DND-41 (cell line): ENCODE results near the gene SPACA4.
"Not testable (repeated sequence)": the region's sequence is repeated elsewhere in the genome, so short reads cannot be mapped to it uniquely, and the experiment has no call there.

Source experiments
- ATAC-seq: fragments of 200-7000 bp; cut with Tn5 transposase; 3 replicates; pipeline ENCODE4 v1.9.1; 2021; ENCODE audit warnings: low read depth; ENCODE audit not compliant: insufficient read depth
- DNase-seq: peaks from one replicate; pipeline ENCODE4 v3.0.0-alpha.2; 2020
- H2AFZ ChIP-seq: 2 replicates; pipeline ENCODE4 v1.6.0; 2012; ENCODE audit warnings: low read depth, low read length
- H3K27ac ChIP-seq: 2 replicates; pipeline ENCODE4 v1.5.1; 2012; ENCODE audit warnings: low read length, inconsistent platforms
- H3K27me3 ChIP-seq: fragments of 200-600 bp; sonication (generic); 2 replicates; pipeline ENCODE4 v1.6.0; 2012; ENCODE audit warnings: low read length, mild to moderate bottlenecking, inconsistent platforms; ENCODE audit not compliant: insufficient read depth, poor library complexity
- H3K36me3 ChIP-seq: 2 replicates; pipeline ENCODE4 v1.5.1; 2012; ENCODE audit warnings: low read length, inconsistent platforms; ENCODE audit not compliant: insufficient read depth
- H3K4me1 ChIP-seq: 2 replicates; pipeline ENCODE4 v1.5.1; 2012; ENCODE audit warnings: mild to moderate bottlenecking, low read length; ENCODE audit not compliant: insufficient read depth
- H3K4me2 ChIP-seq: 2 replicates; pipeline ENCODE4 v1.6.0; 2012; ENCODE audit warnings: mild to moderate bottlenecking, moderate library complexity, low read length, inconsistent platforms; ENCODE audit not compliant: insufficient read depth
- H3K4me3 ChIP-seq, 2 experiments: fragments of 200-600 bp in 1 of 2; shearing (Covaris generic) in 1 of 2; 2 replicates each; pipeline ENCODE4 v1.5.1; 2012 to 2016; ENCODE audit warnings: inconsistent platforms in 2 of 2, low read length in 2 of 2, mild to moderate bottlenecking in 2 of 2, low read depth in 1 of 2, moderate library complexity in 1 of 2
- H3K79me2 ChIP-seq: 2 replicates; pipeline ENCODE4 v1.6.0; 2012; ENCODE audit warnings: low read length, inconsistent platforms; ENCODE audit not compliant: insufficient read depth
- H3K9ac ChIP-seq: 2 replicates; pipeline ENCODE4 v1.6.0; 2012; ENCODE audit warnings: low read depth, mild to moderate bottlenecking, inconsistent platforms, low read length, moderate library complexity
- H3K9me3 ChIP-seq: 2 replicates; pipeline ENCODE4 v1.5.1; 2012; ENCODE audit warnings: low read length, moderate library complexity, mild to moderate bottlenecking, inconsistent platforms; ENCODE audit not compliant: insufficient read depth, severe bottlenecking
- H4K20me1 ChIP-seq: 2 replicates; pipeline ENCODE4 v1.6.0; 2012; ENCODE audit warnings: low read length; ENCODE audit not compliant: insufficient read depth
- CTCF ChIP-seq: IDR thresholded peaks from 2 replicates; pipeline ENCODE4 v1.5.1; 2012; ENCODE audit warnings: borderline replicate concordance, low read length, moderate library complexity, mild to moderate bottlenecking; ENCODE audit not compliant: poor library complexity, severe bottlenecking; ENCODE audit errors: extremely low read depth
- EZH2 ChIP-seq: IDR thresholded peaks from 3 replicates; pipeline ENCODE4 v1.6.1; 2012; ENCODE audit warnings: borderline replicate concordance, low read depth, mild to moderate bottlenecking, moderate library complexity, low read length, inconsistent platforms; ENCODE audit not compliant: severe bottlenecking

The SPACA4 gene

GRCh38 chr19:48575931-48576622 lies 30.5 kb upstream of the SPACA4 start:
- H2AFZ ChIP-seq = no peak overlapping the region
- H3K4me2 ChIP-seq = no peak overlapping the region
- H3K4me1 ChIP-seq = no peaks in the 10 kb centered on the region
- no peaks in the 10 kb centered on the region for H3K9me3 ChIP-seq
- no peak for ATAC-seq
- H3K27ac ChIP-seq = no peak overlapping the region
- no peak overlapping the region for H3K9ac ChIP-seq
- no peaks in the 10 kb centered on the region for H3K36me3 ChIP-seq
- no peak overlapping the region for H3K4me3 ChIP-seq
- no peaks in the 10 kb centered on the region for H3K79me2 ChIP-seq
- H4K20me1 ChIP-seq = no peaks in the 10 kb centered on the region
- no peak for TF ChIP-seq EZH2
- TF ChIP-seq CTCF = no peak
- H3K27me3 ChIP-seq = peaks cover 2% of the 10 kb centered on the region
- no peak for DNase-seq

- not testable (repeated sequence) for H3K4me1 ChIP-seq, H3K4me3 ChIP-seq, H4K20me1 ChIP-seq, H3K27me3 ChIP-seq, H2AFZ ChIP-seq, DNase-seq, H3K36me3 ChIP-seq, H3K9me3 ChIP-seq, H3K9ac ChIP-seq, H3K79me2 ChIP-seq, ATAC-seq, H3K4me2 ChIP-seq, H3K27ac ChIP-seq
Observed at GRCh38 chr19:48577908-48578307, 28.6 kb upstream of the SPACA4 start.

DNA sequence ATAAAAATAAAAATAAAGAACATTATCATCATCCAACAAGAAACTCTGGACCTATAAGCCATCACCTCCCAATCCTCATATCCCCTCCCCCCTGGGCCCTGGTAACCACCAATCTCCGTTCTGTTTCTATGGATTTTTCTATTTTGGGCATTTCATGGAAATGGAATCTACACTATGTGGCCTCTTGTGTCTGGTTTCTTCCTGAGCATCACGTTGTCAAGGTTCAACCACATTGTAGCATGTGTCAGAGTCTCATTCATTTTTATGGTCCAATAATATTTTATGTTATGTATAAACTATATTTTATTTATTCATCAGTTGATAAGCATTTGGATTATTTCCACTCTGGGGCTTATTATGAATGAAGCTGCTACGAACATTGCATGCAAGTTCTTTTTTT lies 27.7 kb upstream of the SPACA4 start:
- H3K79me2 ChIP-seq = no peaks in the 10 kb centered on the region
- no peak overlapping the region for H3K9ac ChIP-seq
- H3K4me2 ChIP-seq = no peak overlapping the region
- TF ChIP-seq EZH2 = no peak
- no peak for TF ChIP-seq CTCF
- no peak for ATAC-seq
- no peaks in the 10 kb centered on the region for H3K36me3 ChIP-seq
- no peaks in the 10 kb centered on the region for H4K20me1 ChIP-seq
- H2AFZ ChIP-seq = no peak overlapping the region
- no peaks in the 10 kb centered on the region for H3K27me3 ChIP-seq
- DNase-seq = no peak
- H3K4me1 ChIP-seq = peaks cover under 1% of the 10 kb centered on the region; the same call in 1 of the 2 replicates
- no peaks in the 10 kb centered on the region for H3K9me3 ChIP-seq
- H3K4me3 ChIP-seq = no peak overlapping the region
- no peak overlapping the region for H3K27ac ChIP-seq

DNA sequence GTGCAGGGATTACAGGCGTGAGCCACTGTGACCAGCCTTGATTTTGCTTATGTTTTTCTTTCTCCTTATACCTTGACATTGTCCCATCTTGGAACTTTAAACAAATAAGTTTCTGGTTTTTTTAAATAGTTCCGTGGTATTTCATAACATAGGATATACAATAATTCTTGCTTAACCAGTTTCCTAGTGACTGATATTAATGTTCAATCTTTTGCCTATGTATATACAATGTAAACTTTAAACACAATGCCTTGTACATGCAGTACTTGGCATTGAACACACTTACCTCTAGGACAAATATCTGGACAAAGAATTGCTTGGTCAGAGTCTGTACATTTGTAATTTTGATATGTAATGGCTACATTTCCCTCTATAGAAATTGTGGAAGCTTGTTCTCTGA lies 24.4 kb upstream of the SPACA4 start:
- no peak overlapping the region for H3K4me3 ChIP-seq
- no peaks in the 10 kb centered on the region for H3K36me3 ChIP-seq
- no peaks in the 10 kb centered on the region for H3K9me3 ChIP-seq
- TF ChIP-seq CTCF (no peak), EZH2 (no peak)
- H3K27ac ChIP-seq = no peak overlapping the region
- H3K4me2 ChIP-seq = no peak overlapping the region
- peaks cover 4% of the 10 kb centered on the region for H3K4me1 ChIP-seq
- ATAC-seq (no peak), DNase-seq (no peak)
- H2AFZ ChIP-seq = no peak overlapping the region
- no peaks in the 10 kb centered on the region for H3K79me2 ChIP-seq
- no peaks in the 10 kb centered on the region for H4K20me1 ChIP-seq
- no peak overlapping the region for H3K9ac ChIP-seq
- H3K27me3 ChIP-seq = no peaks in the 10 kb centered on the region
